Endothelial cell of umbilical vein (primary cell): Measurements from ENCODE around the gene SLC6A6. TPM values are rescaled to one million over a fixed set of nuclear protein-coding genes. Genes with fewer than 3 reads are reported as not detected.

Experiments
- BruUV-seq: library from RNA; stranded (reverse); fragments of 400-500 nt; replicated peaks from 2 replicates; lab custom pipeline; 2021; lab: Mats Ljungman, UMichigan
- CTCF ChIA-PET: fragments of 300-600, 350-600 bp; sonication (Branson Sonifier 250); formaldehyde crosslinking; loops from one replicate; lab custom pipeline; 2021; ENCODE audit warnings: antibody characterized with exemption, inconsistent platforms; lab: Charles Lee
- POLR2A ChIA-PET: fragments of 300-600, 350-600 bp; sonication (Branson Sonifier 250); formaldehyde crosslinking; loops from one replicate; lab custom pipeline; 2021; ENCODE audit warnings: antibody characterized with exemption, inconsistent platforms; lab: Charles Lee
- DNase-seq: peaks from one replicate; pipeline ENCODE4 v3.0.0-alpha.2; 2011; ENCODE audit warnings: low read depth, low spot score
- FAIRE-seq: peaks from 2 replicates; lab custom pipeline; 2011; peaks lifted over from hg19 to GRCh38; lab: Jason Lieb, UNC
- H2AFZ ChIP-seq: 2 replicates; pipeline ENCODE4 v1.6.0; 2012; ENCODE audit warnings: low read depth, low read length, control low read depth, inconsistent platforms
- H3K27ac ChIP-seq: 2 replicates; pipeline ENCODE4 v1.5.1; 2011; ENCODE audit warnings: low read depth, mild to moderate bottlenecking, control low read depth, low read length, moderate library complexity; ENCODE audit not compliant: insufficient read depth
- H3K27me3 ChIP-seq, 2 experiments: 2 replicates each; pipeline versions ENCODE4 v1.6.0 to v1.6.1; 2011; ENCODE audit warnings: low read length in 2 of 2, mixed read lengths in 1 of 2; ENCODE audit not compliant: control insufficient read depth in 2 of 2, insufficient read depth in 2 of 2
- H3K36me3 ChIP-seq, 2 experiments: 2 replicates in 1 of 2; 3 replicates in 1 of 2; pipeline ENCODE4 v1.5.1; 2011; ENCODE audit warnings: low read length in 2 of 2, mild to moderate bottlenecking in 1 of 2, moderate library complexity in 1 of 2; ENCODE audit not compliant: control insufficient read depth in 2 of 2, insufficient read depth in 2 of 2; ENCODE audit errors: extremely low read depth in 1 of 2
- H3K4me1 ChIP-seq: 3 replicates; pipeline ENCODE4 v1.5.1; 2011; ENCODE audit warnings: mild to moderate bottlenecking, low read length; ENCODE audit not compliant: control insufficient read depth, insufficient read depth; ENCODE audit errors: extremely low read depth
- H3K4me2 ChIP-seq: 2 replicates; pipeline ENCODE4 v1.6.1; 2011; ENCODE audit warnings: low read length, control low read depth, mixed read lengths; ENCODE audit not compliant: insufficient read depth
- H3K4me3 ChIP-seq, 3 experiments: fragments of 200-600 bp in 1 of 3; sonication (generic), shearing (Covaris generic) in 1 of 3; replicated peaks in 1 of 3; 2 replicates each; pipeline ENCODE4 v1.5.1; 2011 to 2016; ENCODE audit warnings: control low read depth in 3 of 3, low read length in 3 of 3, mild to moderate bottlenecking in 2 of 3, inconsistent platforms in 1 of 3, low read depth in 1 of 3, moderate library complexity in 1 of 3; ENCODE audit not compliant: insufficient read depth in 1 of 3
- H3K79me2 ChIP-seq: 2 replicates; pipeline ENCODE4 v1.6.0; 2012; ENCODE audit warnings: low read length, inconsistent platforms; ENCODE audit not compliant: control insufficient read depth, insufficient read depth
- H3K9ac ChIP-seq: replicated peaks from 2 replicates; pipeline ENCODE3; 2011; ENCODE audit warnings: low read length, control low read depth; ENCODE audit not compliant: insufficient read depth; ENCODE audit errors: extremely low read depth
- H3K9me1 ChIP-seq: replicated peaks from 3 replicates; pipeline ENCODE4 v1.6.0; 2011; ENCODE audit warnings: mild to moderate bottlenecking, low read length; ENCODE audit not compliant: control insufficient read depth, insufficient read depth; ENCODE audit errors: extremely low read depth
- H3K9me3 ChIP-seq: replicated peaks from 2 replicates; pipeline ENCODE4 v1.5.1; 2012; ENCODE audit warnings: low read length, inconsistent platforms; ENCODE audit not compliant: control insufficient read depth, insufficient read depth
- H4K20me1 ChIP-seq: replicated peaks from 2 replicates; pipeline ENCODE3; 2011; ENCODE audit warnings: mild to moderate bottlenecking, low read length; ENCODE audit not compliant: control insufficient read depth, insufficient read depth; ENCODE audit errors: extremely low read depth
- EZH2 ChIP-seq: IDR thresholded peaks from 2 replicates; pipeline ENCODE4 v1.6.1; 2012; ENCODE audit warnings: borderline replicate concordance, low read depth, mild to moderate bottlenecking, moderate library complexity, low read length, inconsistent platforms; ENCODE audit not compliant: severe bottlenecking
- FOS ChIP-seq: IDR thresholded peaks from 2 replicates; pipeline ENCODE4 v1.6.1; 2011; ENCODE audit warnings: mild to moderate bottlenecking, low read length, moderate library complexity, borderline replicate concordance; ENCODE audit not compliant: insufficient read depth
- GATA2 ChIP-seq: IDR thresholded peaks from 2 replicates; pipeline ENCODE4 v1.7.0; 2011; ENCODE audit warnings: low read depth, mild to moderate bottlenecking, moderate library complexity, mixed read lengths, low read length; ENCODE audit not compliant: insufficient read length, insufficient read depth
- JUN ChIP-seq: IDR thresholded peaks from 2 replicates; pipeline ENCODE4 v1.6.1; 2011; ENCODE audit warnings: borderline replicate concordance, low read depth; ENCODE audit not compliant: insufficient read length, insufficient read depth
- MYC ChIP-seq: IDR thresholded peaks from one replicate; pipeline ENCODE4 v1.6.1; 2011; ENCODE audit warnings: mild to moderate bottlenecking, low read depth, low read length
- POLR2A ChIP-seq: IDR thresholded peaks from 2 replicates; pipeline ENCODE4 v1.6.1; 2012; ENCODE audit warnings: low read depth, mild to moderate bottlenecking, control low read depth, low read length
- POLR2AphosphoS5 ChIP-seq: IDR thresholded peaks from 2 replicates; pipeline ENCODE4 v1.6.1; 2012; ENCODE audit warnings: low read depth, mild to moderate bottlenecking, control low read depth, low read length, moderate library complexity; ENCODE audit not compliant: insufficient read depth
- dilution Hi-C: fragments of 300-500 bp; cut with MboI; formaldehyde crosslinking; loops from one replicate; pipeline ENCODE4 v1.15.0; 2019; ENCODE audit warnings: low sequenced_read_pairs; ENCODE audit not compliant: extremely low pct_ligation_motif_present
- intact Hi-C: fragments of 100-400 bp; cut with micrococcal nuclease; formaldehyde crosslinking; loops from one replicate; pipeline ENCODE4 v1.10.0; 2022
- polyA plus RNA-seq, 4 experiments: library from polyadenylated mRNA; depleted of rRNA in 3 of 4; stranded (reverse) in 3 of 4; unstranded in 1 of 4; fragments of >200 nt; gene quantifications; 2 replicates each; pipeline versions ENCODE4 v1.2.1 to v1.2.3, GENCODE V29; 2011 to 2012; ENCODE audit warnings: missing spikeins in 1 of 4
- total RNA-seq: library from RNA; stranded (reverse); gene quantifications from 2 replicates; pipeline ENCODE4 v1.2.3, GENCODE V29; 2021
- TF ChIP-seq, protein P1 (sequence below): IDR thresholded peaks from 2 replicates; pipeline ENCODE4 v1.6.1; 2011; ENCODE audit not compliant: insufficient read depth, insufficient read length
- TF ChIP-seq, protein P2 (sequence below), 2 donors: IDR thresholded peaks; 1 replicate in 1 of 2; 2 replicates in 1 of 2; pipeline ENCODE4 v1.5.1; 2011; ENCODE audit warnings: low read length in 2 of 2, mild to moderate bottlenecking in 2 of 2, moderate library complexity in 2 of 2, control low read depth in 1 of 2, inconsistent platforms in 1 of 2, low read depth in 1 of 2; ENCODE audit not compliant: insufficient read depth in 1 of 2; ENCODE audit errors: extremely low read depth in 1 of 2

Gene SLC6A6
- total and polyA plus RNA-seq, 2 donors (not counting 3 experiments of a cell fraction or from before 2014, with no cell fraction given), result 25.7 to 38.0 TPM

DNA sequence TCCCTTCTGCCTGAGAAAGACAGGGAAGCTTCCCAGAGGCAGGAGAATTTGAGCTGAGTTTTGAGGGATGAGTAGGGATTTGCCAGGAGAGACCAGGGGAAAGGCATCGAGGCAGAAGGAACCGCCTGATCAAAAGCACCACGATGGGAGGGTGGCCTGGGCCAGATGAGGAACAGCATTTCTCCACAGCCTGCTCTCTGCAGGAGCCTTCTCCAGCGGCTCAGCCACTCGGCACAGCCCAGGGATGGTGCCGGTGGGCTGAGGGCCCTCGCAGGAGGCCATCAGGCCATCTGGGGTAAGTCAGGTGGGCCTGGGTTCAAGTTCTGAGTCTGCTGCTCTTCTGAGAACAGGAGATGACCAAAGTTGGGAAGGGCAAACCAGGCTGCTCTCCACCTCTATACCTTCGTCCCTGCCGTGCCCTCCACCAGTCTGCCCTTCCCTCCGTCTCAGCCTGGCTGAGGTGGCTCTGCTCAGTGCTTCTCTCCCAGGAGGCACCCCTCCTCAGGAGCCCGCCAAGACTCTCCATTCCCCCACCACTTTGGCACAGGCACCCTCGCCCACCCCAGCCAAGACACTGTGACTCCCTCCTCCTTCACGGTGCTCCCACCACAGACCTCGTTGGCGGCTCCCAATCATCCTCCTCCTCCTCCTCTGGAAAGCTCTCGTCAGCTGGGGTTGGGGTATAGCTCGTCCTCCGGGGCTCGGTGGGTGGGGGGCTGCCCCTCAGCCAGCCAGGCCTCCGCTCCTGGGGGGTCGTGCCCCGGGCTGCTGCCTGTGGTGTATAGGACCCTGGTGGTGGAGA, 102.8 kb downstream of the SLC6A6 start:
- CTCF ChIA-PET, result interaction anchor here (0.7 to 1.0 kb wide), 3 partner anchors 8 to 302 kb away, joined by 3 to 5 read pairs (median 3); no protein-coding TSS in a partner anchor
- dilution Hi-C loops, result no loop called here
- BruUV-seq, result no TSS peak

More for the DNA sequence above, 102.8 kb downstream of the SLC6A6 start:
- H3K27ac ChIP-seq, result no peak overlapping the region
- H3K27me3 ChIP-seq, result peaks cover 0 to 2% of the 10 kb centered on the region in 2 experiments
- no peak overlapping the region for H3K4me2 ChIP-seq
- H2AFZ ChIP-seq, result no peak overlapping the region
- H3K9ac ChIP-seq, result no peak overlapping the region
- POLR2A ChIA-PET, result no interaction called here
- FAIRE-seq (no peak), DNase-seq (no peak)
- no peaks in the 10 kb centered on the region for H3K9me3 ChIP-seq
- H3K79me2 ChIP-seq, result no peaks in the 10 kb centered on the region
- intact Hi-C loops, result loop anchor here (10.0 kb wide), 1 partner anchor 280 kb away; no protein-coding TSS in a partner anchor
- no peaks in the 10 kb centered on the region for H3K4me1 ChIP-seq
- no peaks in the 10 kb centered on the region for H3K9me1 ChIP-seq
- H3K36me3 ChIP-seq, result no peaks in the 10 kb centered on the region
- H3K4me3 ChIP-seq, result no peak overlapping the region
- no peak for TF ChIP-seq FOS
- TF ChIP-seq GATA2, result no peak
- no peak for TF ChIP-seq POLR2AphosphoS5
- TF ChIP-seq JUN, result no peak
- TF ChIP-seq POLR2A, result no peak
- TF ChIP-seq, protein P1, sequence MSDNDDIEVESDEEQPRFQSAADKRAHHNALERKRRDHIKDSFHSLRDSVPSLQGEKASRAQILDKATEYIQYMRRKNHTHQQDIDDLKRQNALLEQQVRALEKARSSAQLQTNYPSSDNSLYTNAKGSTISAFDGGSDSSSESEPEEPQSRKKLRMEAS, result no peak
- TF ChIP-seq MYC, result no peak
- TF ChIP-seq, protein P2, sequence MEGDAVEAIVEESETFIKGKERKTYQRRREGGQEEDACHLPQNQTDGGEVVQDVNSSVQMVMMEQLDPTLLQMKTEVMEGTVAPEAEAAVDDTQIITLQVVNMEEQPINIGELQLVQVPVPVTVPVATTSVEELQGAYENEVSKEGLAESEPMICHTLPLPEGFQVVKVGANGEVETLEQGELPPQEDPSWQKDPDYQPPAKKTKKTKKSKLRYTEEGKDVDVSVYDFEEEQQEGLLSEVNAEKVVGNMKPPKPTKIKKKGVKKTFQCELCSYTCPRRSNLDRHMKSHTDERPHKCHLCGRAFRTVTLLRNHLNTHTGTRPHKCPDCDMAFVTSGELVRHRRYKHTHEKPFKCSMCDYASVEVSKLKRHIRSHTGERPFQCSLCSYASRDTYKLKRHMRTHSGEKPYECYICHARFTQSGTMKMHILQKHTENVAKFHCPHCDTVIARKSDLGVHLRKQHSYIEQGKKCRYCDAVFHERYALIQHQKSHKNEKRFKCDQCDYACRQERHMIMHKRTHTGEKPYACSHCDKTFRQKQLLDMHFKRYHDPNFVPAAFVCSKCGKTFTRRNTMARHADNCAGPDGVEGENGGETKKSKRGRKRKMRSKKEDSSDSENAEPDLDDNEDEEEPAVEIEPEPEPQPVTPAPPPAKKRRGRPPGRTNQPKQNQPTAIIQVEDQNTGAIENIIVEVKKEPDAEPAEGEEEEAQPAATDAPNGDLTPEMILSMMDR (IDR thresholded peaks at IDR 0.05; ENCODE audit: extremely low read depth in 1 of 2, insufficient read depth in 1 of 2, low read depth in 1 of 2, low read length in 2 of 2), result no peak
- no peak for TF ChIP-seq EZH2
- no peaks in the 10 kb centered on the region for H4K20me1 ChIP-seq
